Skeletal muscle cell (primary cell): ENCODE data around the gene PCLAF.
"Not testable (repeated sequence)": the region's sequence is repeated elsewhere in the genome, so short reads cannot be mapped to it uniquely, and the experiment has no call there.

ENCODE experiments used
- DNase-seq: peaks from one replicate; pipeline ENCODE4 v3.0.0-alpha.2; 2010; ENCODE audit warnings: low read depth
- H3K4me3 ChIP-seq: 2 replicates; pipeline ENCODE4 v1.5.1; 2011; ENCODE audit warnings: low read depth, mild to moderate bottlenecking, control low read depth, low read length, moderate library complexity

The PCLAF gene

DNA sequence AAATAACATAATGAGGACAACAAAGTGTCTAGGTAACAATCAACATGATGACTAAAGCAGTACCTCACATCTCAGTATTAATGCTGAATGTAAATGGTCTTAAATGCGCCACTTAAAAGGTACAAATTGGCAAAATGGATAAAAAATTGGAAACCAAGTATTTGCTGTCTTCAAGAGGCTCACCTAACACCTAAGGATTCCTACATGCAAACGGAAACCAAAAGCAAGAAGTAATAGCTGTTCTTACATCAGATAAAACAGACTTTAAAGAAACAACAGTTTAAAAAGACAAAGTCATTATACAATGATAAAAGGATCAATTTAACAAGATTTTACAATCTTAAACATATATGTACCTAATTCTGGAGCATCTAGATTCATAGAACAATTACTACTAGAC, 47.7 kb downstream of the PCLAF start:
- no peak overlapping the region for H3K4me3 ChIP-seq
- no peak for DNase-seq

GRCh38 chr15:64331668-64332067, 49.6 kb downstream of the PCLAF start:
- DNase-seq, H3K4me3 ChIP-seq: not testable (repeated sequence)

- H3K4me3 ChIP-seq = not testable (repeated sequence)
These were observed 54.3 kb downstream of the PCLAF start for GRCh38 chr15:64326975-64327374.

GRCh38 chr15:64326458-64326857, 54.8 kb downstream of the PCLAF start:
- not testable (repeated sequence) for DNase-seq, H3K4me3 ChIP-seq

More at GRCh38 chr15:64326975-64327374, 54.3 kb downstream of the PCLAF start:
- DNase-seq = not testable (repeated sequence)

DNA sequence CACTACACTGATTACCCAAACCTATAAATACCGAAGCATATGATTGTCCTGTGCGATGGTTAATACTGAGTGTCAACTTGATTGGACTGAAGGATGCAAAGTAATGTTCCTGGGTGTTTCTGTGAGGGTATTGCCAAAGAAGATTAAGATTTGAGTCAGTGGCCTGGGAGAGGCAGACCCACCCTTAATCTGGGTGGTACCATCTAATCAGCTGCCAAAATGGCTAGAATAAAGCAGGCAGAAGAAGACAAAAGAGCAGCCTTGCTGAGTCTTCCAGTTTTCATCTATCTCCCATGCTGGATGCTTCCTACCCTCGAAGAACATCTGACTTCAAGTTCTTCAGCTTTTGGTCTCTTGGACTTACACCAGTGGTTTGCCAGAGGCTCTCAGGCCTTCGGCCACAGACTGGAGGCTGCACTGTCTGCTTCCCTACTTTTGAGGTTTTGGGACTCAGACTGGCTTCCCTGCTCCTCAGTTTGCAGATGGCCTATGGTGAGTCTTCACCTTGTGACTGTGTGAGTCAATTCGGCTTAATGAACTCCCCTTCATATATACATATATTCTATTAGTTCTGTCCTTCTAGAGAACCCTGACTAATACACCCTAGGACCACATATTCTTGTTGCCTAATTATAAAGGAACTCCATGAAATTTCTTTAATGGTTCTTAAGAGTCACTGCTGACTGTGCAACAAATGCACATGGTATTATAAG, 56.9 kb downstream of the PCLAF start:
- H3K4me3 ChIP-seq = no peak overlapping the region
- no peak for DNase-seq

GRCh38 chr15:64315216-64315615, 66.0 kb downstream of the PCLAF start:
- no peak for DNase-seq
- H3K4me3 ChIP-seq = no peak overlapping the region

GRCh38 chr15:64314456-64314855, 66.8 kb downstream of the PCLAF start:
- no peak overlapping the region for H3K4me3 ChIP-seq
- DNase-seq = no peak
